H9 (cell line): Measurements from ENCODE around the gene PHKA2. TPM values are rescaled to one million over a fixed set of nuclear protein-coding genes. Genes with fewer than 3 reads are reported as not detected.

Source experiments
- DNase-seq: peaks from one replicate; pipeline ENCODE4 v3.0.0-alpha.2; 2017
- H2AFZ ChIP-seq: one replicate; pipeline ENCODE4 v1.6.1; 2013; ENCODE audit warnings: mild to moderate bottlenecking, low read length, control low read depth, moderate library complexity
- H2AK5ac ChIP-seq: 2 replicates; pipeline ENCODE4 v1.6.1; 2013; ENCODE audit warnings: low read length, control low read depth, mixed read lengths; ENCODE audit not compliant: insufficient read length
- H2BK120ac ChIP-seq: one replicate; pipeline ENCODE4 v1.6.1; 2013; ENCODE audit warnings: low read depth, mild to moderate bottlenecking, low read length, control low read depth, inconsistent platforms; ENCODE audit not compliant: poor library complexity, severe bottlenecking
- H2BK12ac ChIP-seq: 2 replicates; pipeline ENCODE4 v1.6.1; 2013; ENCODE audit warnings: low read length, control low read depth, mixed read lengths, low read depth; ENCODE audit not compliant: insufficient read length
- H2BK15ac ChIP-seq: 2 replicates; pipeline ENCODE4 v1.6.1; 2013; ENCODE audit warnings: low read depth, low read length, control low read depth
- H2BK20ac ChIP-seq: one replicate; pipeline ENCODE4 v1.6.1; 2013; ENCODE audit warnings: low read depth, mild to moderate bottlenecking, low read length, control low read depth, inconsistent platforms; ENCODE audit not compliant: poor library complexity, severe bottlenecking
- H2BK5ac ChIP-seq: 2 replicates; pipeline ENCODE4 v1.6.1; 2013; ENCODE audit warnings: low read length, control low read depth, mixed read lengths; ENCODE audit not compliant: insufficient read length
- H3K14ac ChIP-seq: 2 replicates; pipeline ENCODE4 v1.6.1; 2013; ENCODE audit warnings: low read length, control low read depth; ENCODE audit not compliant: insufficient read depth
- H3K18ac ChIP-seq: 2 replicates; pipeline ENCODE4 v1.6.1; 2013; ENCODE audit warnings: low read depth, mild to moderate bottlenecking, mixed read lengths, low read length, control low read depth; ENCODE audit not compliant: insufficient read length
- H3K23ac ChIP-seq: 2 replicates; pipeline ENCODE4 v1.6.1; 2013; ENCODE audit warnings: low read length, control low read depth, mixed read lengths, low read depth; ENCODE audit not compliant: insufficient read length
- H3K23me2 ChIP-seq: 2 replicates; pipeline ENCODE4 v1.6.1; 2013; ENCODE audit warnings: low read depth, mild to moderate bottlenecking, mixed read lengths, low read length, control low read depth; ENCODE audit not compliant: insufficient read length, poor library complexity, severe bottlenecking
- H3K27ac ChIP-seq: 2 replicates; pipeline ENCODE4 v1.5.1; 2013; ENCODE audit warnings: low read length, control low read depth, mixed read lengths, low read depth; ENCODE audit not compliant: insufficient read length
- H3K27me3 ChIP-seq: 2 replicates; pipeline ENCODE4 v1.6.1; 2013; ENCODE audit warnings: low read length, control low read depth, inconsistent platforms; ENCODE audit not compliant: insufficient read depth
- H3K4ac ChIP-seq: 2 replicates; pipeline ENCODE4 v1.6.1; 2013; ENCODE audit warnings: low read depth, mild to moderate bottlenecking, control low read depth, inconsistent platforms, low read length, moderate library complexity
- H3K4me1 ChIP-seq: 2 replicates; pipeline ENCODE4 v1.6.1; 2013; ENCODE audit warnings: low read length, control low read depth, inconsistent platforms; ENCODE audit not compliant: insufficient read depth
- H3K4me2 ChIP-seq: 2 replicates; pipeline ENCODE4 v1.6.1; 2013; ENCODE audit warnings: low read length, control low read depth, mixed read lengths; ENCODE audit not compliant: insufficient read length, insufficient read depth
- H3K56ac ChIP-seq: 2 replicates; pipeline ENCODE4 v1.6.1; 2013; ENCODE audit warnings: low read depth, mild to moderate bottlenecking, mixed read lengths, low read length, control low read depth; ENCODE audit not compliant: insufficient read length
- H3K79me1 ChIP-seq: 2 replicates; pipeline ENCODE4 v1.6.1; 2013; ENCODE audit warnings: low read depth, mild to moderate bottlenecking, moderate library complexity, low read length, control low read depth, inconsistent platforms; ENCODE audit not compliant: insufficient read depth, poor library complexity, severe bottlenecking
- H3K79me2 ChIP-seq: 2 replicates; pipeline ENCODE4 v1.6.1; 2013; ENCODE audit warnings: low read length, control low read depth, inconsistent platforms; ENCODE audit not compliant: insufficient read depth
- H3K9ac ChIP-seq: 2 replicates; pipeline ENCODE4 v1.6.1; 2013; ENCODE audit warnings: low read length, control low read depth, mixed read lengths; ENCODE audit not compliant: insufficient read length; ENCODE audit errors: extremely low read depth
- H3K9me3 ChIP-seq: one replicate; pipeline ENCODE4 v1.6.1; 2013; ENCODE audit warnings: low read depth, low read length, inconsistent platforms; ENCODE audit not compliant: control insufficient read depth
- H3T11ph ChIP-seq: one replicate; pipeline ENCODE4 v1.6.1; 2013; ENCODE audit warnings: mild to moderate bottlenecking, low read length, control low read depth, inconsistent platforms
- H4K20me1 ChIP-seq: one replicate; pipeline ENCODE4 v1.6.1; 2013; ENCODE audit not compliant: control insufficient read depth, insufficient read length, insufficient read depth
- H4K5ac ChIP-seq: 2 replicates; pipeline ENCODE4 v1.6.1; 2013; ENCODE audit warnings: low read depth, mild to moderate bottlenecking, mixed read lengths, low read length, control low read depth; ENCODE audit not compliant: insufficient read length
- H4K8ac ChIP-seq: replicated peaks from 2 replicates; pipeline ENCODE4 v1.6.1; 2013; ENCODE audit warnings: low read length, control low read depth, mixed read lengths, low read depth; ENCODE audit not compliant: insufficient read length
- H4K91ac ChIP-seq: 2 replicates; pipeline ENCODE4 v1.6.1; 2013; ENCODE audit warnings: low read depth, mild to moderate bottlenecking, moderate library complexity, mixed read lengths, low read length, control low read depth; ENCODE audit not compliant: insufficient read length
- H3K27ac Mint-ChIP-seq, 3 experiments: 2 replicates in 2 of 3; 3 replicates in 1 of 3; pipeline ENCODE4 v1.8.0; 2020 to 2021; ENCODE audit warnings: mixed read lengths in 3 of 3, mild to moderate bottlenecking in 1 of 3, moderate library complexity in 1 of 3
- H3K27me3 Mint-ChIP-seq: 2 replicates; pipeline ENCODE4 v1.8.0; 2021; ENCODE audit warnings: low read depth, mild to moderate bottlenecking, moderate library complexity, mixed read lengths
- H3K36me3 Mint-ChIP-seq, 3 experiments: 2 replicates in 2 of 3; 3 replicates in 1 of 3; pipeline ENCODE4 v1.8.0; 2020 to 2021; ENCODE audit warnings: low read depth in 3 of 3, mixed read lengths in 3 of 3; ENCODE audit not compliant: insufficient read depth in 1 of 3
- H3K4me1 Mint-ChIP-seq, 2 experiments: 2 replicates each; pipeline ENCODE4 v1.8.0; 2020; ENCODE audit warnings: mixed read lengths in 2 of 2
- H3K4me3 Mint-ChIP-seq, 2 experiments: 2 replicates in 1 of 2; 3 replicates in 1 of 2; pipeline ENCODE4 v1.8.0; 2020 to 2021; ENCODE audit warnings: mild to moderate bottlenecking in 2 of 2, mixed read lengths in 2 of 2, moderate library complexity in 1 of 2
- H3K9me3 Mint-ChIP-seq, 2 experiments: 2 replicates in 1 of 2; 3 replicates in 1 of 2; pipeline ENCODE4 v1.8.0; 2020; ENCODE audit warnings: mild to moderate bottlenecking in 2 of 2, mixed read lengths in 2 of 2, moderate library complexity in 1 of 2
- CTCF ChIP-seq: fragments of 200-600 bp; sonication (generic); conservative IDR thresholded peaks from 3 replicates; pipeline ENCODE4 v1.8.0; 2021; ENCODE audit warnings: antibody characterized with exemption, mild to moderate bottlenecking
- WGBS: extraction: QIAGEN DNeasy Blood & Tissue Kit; methylation state at CpG from one replicate; pipeline ENCODE4 v1.1.7; 2013; ENCODE audit warnings: missing lambda C conversion rate, low lambda C conversion rate, mixed read lengths; ENCODE audit not compliant: insufficient read length; ENCODE audit errors: extremely low coverage; 5-methylcytosine and 5-hydroxymethylcytosine counted together
- total RNA-seq: library from RNA; stranded (reverse); gene quantifications from 2 replicates; pipeline ENCODE4 v1.2.1, GENCODE V29; 2021

The PHKA2 gene
- total RNA-seq, 1 experiment from 2014 or later: 24.2 TPM

GRCh38 chrX:18887177-18887824 lies 96.6 kb downstream of the PHKA2 start:
- Histone ChIP-seq H3T11ph (no peak overlapping the region), H4K20me1 (no peaks in the 10 kb centered on the region), H4K8ac (no peak overlapping the region), H2BK20ac (no peak overlapping the region), H2BK120ac (no peak overlapping the region), H3K27me3 (no peaks in the 10 kb centered on the region), H3K4ac (no peak overlapping the region), H2BK15ac (no peak overlapping the region), H3K18ac (no peak overlapping the region), H3K9ac (no peak overlapping the region), H3K27ac (no peak overlapping the region), H3K4me1 (no peaks in the 10 kb centered on the region), H4K5ac (no peak overlapping the region), H3K4me2 (peak overlapping the region; percentile 52), H3K79me1 (no peaks in the 10 kb centered on the region), H3K56ac (no peak overlapping the region), H3K23ac (no peak overlapping the region), H2AK5ac (no peak overlapping the region), H2BK5ac (no peak overlapping the region), H3K9me3 (peaks cover 26% of the 10 kb centered on the region), H3K79me2 (no peaks in the 10 kb centered on the region), H4K91ac (no peak overlapping the region), H2AFZ (no peak overlapping the region), H3K14ac (no peak overlapping the region), H3K23me2 (peaks cover 5% of the 10 kb centered on the region), H2BK12ac (no peak overlapping the region)
- H3K4me3 Mint-ChIP-seq: peak overlapping the region; percentile 66 to 69
- WGBS: no CpG with 5 or more reads among the region's 25 CpGs
- peaks cover 22 to 25% of the 10 kb centered on the region in 2 experiments for H3K4me1 Mint-ChIP-seq
- H3K9me3 Mint-ChIP-seq: peaks cover 71 to 79% of the 10 kb centered on the region in 2 experiments
- peaks cover 24% of the 10 kb centered on the region for H3K27me3 Mint-ChIP-seq
- H3K36me3 Mint-ChIP-seq: peaks cover 4 to 8% (median 6%) of the 10 kb centered on the region in 3 experiments; a peak in 6 of 7 replicates
- no peak overlapping the region; a peak in 1 of 7 replicates for H3K27ac Mint-ChIP-seq
- DNase-seq: no peak
- no peak for TF ChIP-seq CTCF
